ENCODE data around the gene EIF4E1B.

The EIF4E1B gene

DNA sequence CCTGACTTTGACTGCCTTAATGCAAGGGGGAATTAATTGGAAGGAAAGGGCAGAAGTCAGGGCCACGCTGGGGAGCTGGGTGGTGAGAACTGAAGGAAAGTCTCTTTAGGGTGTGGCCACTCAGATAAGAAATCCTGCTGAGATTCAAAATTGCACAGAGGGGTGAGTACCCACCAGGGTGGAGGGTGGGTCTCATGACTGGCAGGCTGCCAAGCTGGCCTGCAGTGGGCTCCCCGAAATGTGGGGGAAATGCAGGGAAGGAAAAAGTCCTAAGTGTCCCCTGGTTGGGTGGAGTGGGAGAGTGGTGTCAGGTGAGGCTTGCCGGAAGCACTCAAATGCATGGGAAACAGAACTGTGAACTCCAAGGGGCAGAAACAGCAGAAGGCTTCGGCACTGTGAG, 40.9 kb downstream of the EIF4E1B start:
- TF ChIP-seq, protein P1, sequence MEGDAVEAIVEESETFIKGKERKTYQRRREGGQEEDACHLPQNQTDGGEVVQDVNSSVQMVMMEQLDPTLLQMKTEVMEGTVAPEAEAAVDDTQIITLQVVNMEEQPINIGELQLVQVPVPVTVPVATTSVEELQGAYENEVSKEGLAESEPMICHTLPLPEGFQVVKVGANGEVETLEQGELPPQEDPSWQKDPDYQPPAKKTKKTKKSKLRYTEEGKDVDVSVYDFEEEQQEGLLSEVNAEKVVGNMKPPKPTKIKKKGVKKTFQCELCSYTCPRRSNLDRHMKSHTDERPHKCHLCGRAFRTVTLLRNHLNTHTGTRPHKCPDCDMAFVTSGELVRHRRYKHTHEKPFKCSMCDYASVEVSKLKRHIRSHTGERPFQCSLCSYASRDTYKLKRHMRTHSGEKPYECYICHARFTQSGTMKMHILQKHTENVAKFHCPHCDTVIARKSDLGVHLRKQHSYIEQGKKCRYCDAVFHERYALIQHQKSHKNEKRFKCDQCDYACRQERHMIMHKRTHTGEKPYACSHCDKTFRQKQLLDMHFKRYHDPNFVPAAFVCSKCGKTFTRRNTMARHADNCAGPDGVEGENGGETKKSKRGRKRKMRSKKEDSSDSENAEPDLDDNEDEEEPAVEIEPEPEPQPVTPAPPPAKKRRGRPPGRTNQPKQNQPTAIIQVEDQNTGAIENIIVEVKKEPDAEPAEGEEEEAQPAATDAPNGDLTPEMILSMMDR (IDR thresholded peaks at IDR 0.05; ENCODE audit: low read depth, low read length) = no peak

GRCh38 chr5:176671890-176672747, 41.6 kb downstream of the EIF4E1B start:
- H3K4me3 ChIP-seq (ENCODE audit: low read depth, low read length) = no peak overlapping the region
- TF ChIP-seq, protein P1 (IDR thresholded peaks at IDR 0.05; ENCODE audit: low read depth, low read length) = no peak

More for the DNA sequence above, 40.9 kb downstream of the EIF4E1B start:
- no peak overlapping the region for H3K4me3 ChIP-seq (ENCODE audit: low read depth, low read length)

DNA sequence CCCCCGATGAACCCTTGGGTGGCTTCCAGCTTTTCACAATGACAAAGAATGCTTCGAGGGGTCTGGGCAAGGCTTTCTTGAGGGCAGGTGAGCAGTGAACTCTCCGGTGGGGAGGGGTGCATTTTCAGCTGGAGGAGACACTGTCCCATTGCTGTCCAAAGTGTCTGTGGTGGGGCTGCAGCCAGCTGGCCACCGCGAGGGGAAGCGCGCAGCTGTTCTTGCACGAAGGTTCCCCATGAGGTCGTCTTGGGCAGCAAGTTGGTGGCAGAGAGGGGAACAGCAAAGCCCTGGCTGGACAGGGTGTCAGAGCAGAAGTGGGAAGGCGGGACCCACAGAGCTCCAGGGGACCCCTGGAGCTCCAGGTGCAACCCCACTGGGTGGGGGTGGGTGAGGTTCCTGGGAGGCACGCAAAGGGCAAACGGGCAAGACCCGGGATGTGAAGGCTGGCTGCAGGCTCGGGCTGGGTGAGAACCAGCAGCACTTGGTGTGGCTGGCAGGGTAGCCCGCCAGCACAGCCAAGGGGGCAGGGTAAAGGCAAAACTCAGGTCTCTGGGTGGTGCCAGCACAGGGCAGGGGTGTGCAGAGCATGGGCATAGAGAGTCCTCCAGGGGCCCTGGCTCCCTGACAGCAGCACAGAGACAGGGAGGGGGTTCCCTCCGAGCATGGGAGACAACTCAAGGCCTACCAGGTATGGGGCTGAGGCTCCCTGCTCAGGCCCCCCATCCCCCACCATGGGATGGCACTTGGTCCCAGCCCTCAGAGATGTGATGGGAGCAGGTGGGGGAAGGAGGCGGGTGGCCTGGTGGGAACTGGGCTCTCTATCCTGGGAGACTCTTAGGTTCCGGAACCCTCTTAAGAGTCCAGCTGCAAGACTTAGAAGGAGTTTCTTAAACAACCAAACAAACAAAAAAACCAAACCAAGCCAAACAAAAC, 43.4 kb downstream of the EIF4E1B start:
- no peak overlapping the region for H3K4me3 ChIP-seq (ENCODE audit: low read depth, low read length)
- TF ChIP-seq, protein P1 (IDR thresholded peaks at IDR 0.05; ENCODE audit: low read depth, low read length) = no peak

DNA sequence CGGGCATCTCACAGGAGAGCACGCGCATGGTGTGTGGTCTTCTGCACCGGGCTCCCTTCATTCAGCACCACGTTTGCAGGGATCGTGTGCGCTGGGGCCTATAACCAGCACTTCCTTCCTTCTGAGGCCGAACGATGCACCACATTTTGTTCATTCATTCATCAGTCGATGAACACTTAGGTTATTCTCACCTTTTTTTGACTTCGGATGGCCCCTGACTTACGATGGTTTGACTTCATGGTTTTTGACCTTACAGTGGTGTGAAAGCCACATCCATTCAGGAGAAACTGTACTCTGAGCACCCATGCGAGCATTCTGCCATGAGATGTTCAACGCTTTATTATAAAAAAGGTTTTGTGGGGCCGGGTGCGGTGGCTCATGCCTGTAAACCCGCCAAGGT, 44.3 kb downstream of the EIF4E1B start:
- no peak overlapping the region for H3K4me3 ChIP-seq (ENCODE audit: low read depth, low read length)
- TF ChIP-seq, protein P1 (IDR thresholded peaks at IDR 0.05; ENCODE audit: low read depth, low read length) = no peak

GRCh38 chr5:176675676-176676360, 45.3 kb downstream of the EIF4E1B start:
- TF ChIP-seq, protein P1 (IDR thresholded peaks at IDR 0.05; ENCODE audit: low read depth, low read length) = peak; percentile 54
- H3K4me3 ChIP-seq (ENCODE audit: low read depth, low read length) = no peak overlapping the region

DNA sequence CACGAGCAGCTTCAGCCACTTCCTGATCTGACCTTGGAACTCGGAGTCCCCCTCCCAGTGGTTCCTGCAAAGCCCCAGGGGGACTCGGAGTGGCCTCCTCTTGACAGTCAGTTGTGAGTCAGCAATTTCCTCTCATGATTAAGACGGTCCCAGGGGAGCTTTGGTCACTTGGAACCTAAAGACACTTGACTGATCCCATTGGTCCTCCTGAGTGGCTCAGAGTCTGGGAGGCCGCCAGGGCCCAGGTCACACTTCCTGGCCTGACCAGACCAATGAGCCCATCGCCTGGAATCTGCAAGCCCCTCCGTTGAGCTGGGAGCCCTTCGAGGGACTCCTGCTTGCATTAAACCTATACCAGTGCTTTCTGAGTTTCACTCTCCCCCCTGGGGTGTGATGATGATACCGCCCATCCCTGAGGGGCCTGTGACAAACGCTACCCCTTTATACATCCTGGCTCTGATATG, 45.9 kb downstream of the EIF4E1B start:
- TF ChIP-seq, protein P1 (IDR thresholded peaks at IDR 0.05; ENCODE audit: low read depth, low read length) = no peak
- no peak overlapping the region for H3K4me3 ChIP-seq (ENCODE audit: low read depth, low read length)
